Loucy (cell line): ENCODE results near the gene SH3TC2.

Experiments
- H2AFZ ChIP-seq: fragments of 200-600 bp; sonication (generic); 2 replicates; pipeline ENCODE4 v1.6.0; 2016; ENCODE audit warnings: antibody characterized with exemption, mild to moderate bottlenecking, low read length, moderate library complexity
- H3F3A ChIP-seq: fragments of 200-600 bp; 2 replicates; pipeline ENCODE4 v1.6.0; 2016; ENCODE audit warnings: antibody characterized with exemption, low read depth, mild to moderate bottlenecking
- H3K27me3 ChIP-seq: fragments of 200-600 bp; sonication (generic); 2 replicates; pipeline ENCODE4 v1.6.1; 2014; ENCODE audit warnings: low read length, mild to moderate bottlenecking; ENCODE audit not compliant: insufficient read depth, poor library complexity, severe bottlenecking
- H3K36me3 ChIP-seq: fragments of 200-600 bp; sonication (generic); 2 replicates; pipeline ENCODE4 v1.6.1; 2016; ENCODE audit warnings: low read length; ENCODE audit not compliant: insufficient read depth
- H3K4me1 ChIP-seq: fragments of 200-600 bp; sonication (generic); 2 replicates; pipeline ENCODE4 v1.5.1; 2014; ENCODE audit warnings: low read length, mild to moderate bottlenecking; ENCODE audit not compliant: insufficient read depth, poor library complexity, severe bottlenecking
- H3K4me2 ChIP-seq: fragments of 200-600 bp; sonication (generic); 2 replicates; pipeline ENCODE4 v1.6.0; 2014; ENCODE audit warnings: antibody characterized with exemption, low read length, low read depth, mild to moderate bottlenecking; ENCODE audit not compliant: poor library complexity, severe bottlenecking
- H3K4me3 ChIP-seq: fragments of 200-600 bp; sonication (generic); 2 replicates; pipeline ENCODE4 v1.5.1; 2014; ENCODE audit warnings: low read length, mild to moderate bottlenecking, mixed read lengths; ENCODE audit not compliant: poor library complexity, severe bottlenecking
- H3K79me2 ChIP-seq: fragments of 200-600 bp; sonication (generic); 2 replicates; pipeline ENCODE4 v1.6.1; 2014; ENCODE audit warnings: low read length; ENCODE audit not compliant: insufficient read depth
- H3K9ac ChIP-seq: fragments of 200-600 bp; sonication (generic); 2 replicates; pipeline ENCODE4 v1.6.0; 2014; ENCODE audit warnings: mild to moderate bottlenecking, low read depth, low read length, moderate library complexity; ENCODE audit not compliant: poor library complexity, severe bottlenecking
- H3K9me2 ChIP-seq: fragments of 200-600 bp; sonication (generic); replicated peaks from 2 replicates; pipeline ENCODE4 v1.6.1; 2016; ENCODE audit warnings: low read depth, low read length, mixed read lengths
- H3K9me3 ChIP-seq: fragments of 200-600 bp; sonication (generic); 2 replicates; pipeline ENCODE4 v1.6.1; 2014; ENCODE audit warnings: mild to moderate bottlenecking, antibody characterized with exemption, low read length, low read depth; ENCODE audit not compliant: insufficient read depth
- H4K20me1 ChIP-seq: fragments of 200-600 bp; sonication (generic); 2 replicates; pipeline ENCODE4 v1.6.0; 2014; ENCODE audit warnings: antibody characterized with exemption, low read length, mild to moderate bottlenecking; ENCODE audit not compliant: insufficient read depth, poor library complexity, severe bottlenecking
- EZH2phosphoT487 ChIP-seq: fragments of 200-600 bp; IDR thresholded peaks from 2 replicates; pipeline ENCODE4 v1.6.1; 2018; ENCODE audit warnings: antibody characterized with exemption, mild to moderate bottlenecking, moderate library complexity, borderline replicate concordance
- TF ChIP-seq, protein P1 (sequence below): fragments of 200-600 bp; sonication (generic); conservative IDR thresholded peaks from 2 replicates; pipeline ENCODE4 v1.5.1; 2014; ENCODE audit warnings: mild to moderate bottlenecking, antibody characterized with exemption, low read length

SH3TC2 gene

DNA sequence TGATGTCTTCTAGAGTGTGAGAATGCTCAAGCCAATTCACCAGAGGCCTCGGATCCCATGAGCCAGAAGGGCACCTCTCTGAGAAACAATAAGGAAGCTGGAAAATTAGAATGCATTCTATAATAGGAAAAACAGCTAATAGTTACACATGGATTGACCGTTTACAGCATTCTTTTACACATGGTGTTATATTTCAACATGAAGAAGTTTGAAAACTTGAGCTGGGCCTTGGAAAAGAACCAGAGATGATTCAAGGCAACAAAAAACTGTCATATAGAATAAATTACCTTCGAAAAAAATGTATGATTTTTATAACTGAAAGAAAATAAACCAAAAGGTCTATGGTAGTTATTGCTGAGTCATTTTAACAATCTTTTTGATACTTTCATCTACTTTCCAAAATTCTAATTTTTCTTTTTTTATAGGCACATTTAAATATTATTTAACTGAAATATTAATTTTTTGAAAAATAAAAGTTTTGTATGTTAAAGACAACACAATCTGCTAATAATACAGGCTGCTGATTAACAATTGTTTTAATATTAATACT lies 6.2 kb downstream of the SH3TC2 start:
- Histone ChIP-seq H3K9ac (no peak overlapping the region), H3K27me3 (no peaks in the 10 kb centered on the region), H3F3A (no peaks in the 10 kb centered on the region), H3K4me1 (peaks cover 26% of the 10 kb centered on the region), H2AFZ (no peak overlapping the region), H3K9me3 (peaks cover 2% of the 10 kb centered on the region; the same call in 1 of the 2 replicates), H3K36me3 (no peaks in the 10 kb centered on the region), H3K4me2 (no peak overlapping the region), H3K79me2 (no peaks in the 10 kb centered on the region), H4K20me1 (no peaks in the 10 kb centered on the region), H3K4me3 (no peak overlapping the region), H3K9me2 (no peaks in the 10 kb centered on the region)
- TF ChIP-seq, protein P1, sequence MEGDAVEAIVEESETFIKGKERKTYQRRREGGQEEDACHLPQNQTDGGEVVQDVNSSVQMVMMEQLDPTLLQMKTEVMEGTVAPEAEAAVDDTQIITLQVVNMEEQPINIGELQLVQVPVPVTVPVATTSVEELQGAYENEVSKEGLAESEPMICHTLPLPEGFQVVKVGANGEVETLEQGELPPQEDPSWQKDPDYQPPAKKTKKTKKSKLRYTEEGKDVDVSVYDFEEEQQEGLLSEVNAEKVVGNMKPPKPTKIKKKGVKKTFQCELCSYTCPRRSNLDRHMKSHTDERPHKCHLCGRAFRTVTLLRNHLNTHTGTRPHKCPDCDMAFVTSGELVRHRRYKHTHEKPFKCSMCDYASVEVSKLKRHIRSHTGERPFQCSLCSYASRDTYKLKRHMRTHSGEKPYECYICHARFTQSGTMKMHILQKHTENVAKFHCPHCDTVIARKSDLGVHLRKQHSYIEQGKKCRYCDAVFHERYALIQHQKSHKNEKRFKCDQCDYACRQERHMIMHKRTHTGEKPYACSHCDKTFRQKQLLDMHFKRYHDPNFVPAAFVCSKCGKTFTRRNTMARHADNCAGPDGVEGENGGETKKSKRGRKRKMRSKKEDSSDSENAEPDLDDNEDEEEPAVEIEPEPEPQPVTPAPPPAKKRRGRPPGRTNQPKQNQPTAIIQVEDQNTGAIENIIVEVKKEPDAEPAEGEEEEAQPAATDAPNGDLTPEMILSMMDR: no peak
- TF ChIP-seq EZH2phosphoT487: no peak

- Histone ChIP-seq H3K27me3 (no peaks in the 10 kb centered on the region), H3F3A (no peaks in the 10 kb centered on the region)
- no peak for TF ChIP-seq EZH2phosphoT487
- TF ChIP-seq, protein P1: no peak
Measured at GRCh38 chr5:149054416-149054815, 8.4 kb downstream of the SH3TC2 start.

GRCh38 chr5:149053072-149053695 lies 9.7 kb downstream of the SH3TC2 start:
- H3K9ac ChIP-seq: no peak overlapping the region

More at GRCh38 chr5:149054416-149054815, 8.4 kb downstream of the SH3TC2 start:
- Histone ChIP-seq H3K9ac (no peak overlapping the region), H4K20me1 (no peaks in the 10 kb centered on the region), H3K79me2 (no peaks in the 10 kb centered on the region), H3K9me3 (peaks cover 2% of the 10 kb centered on the region; the same call in 1 of the 2 replicates), H3K4me3 (no peak overlapping the region), H3K36me3 (no peaks in the 10 kb centered on the region), H3K9me2 (no peaks in the 10 kb centered on the region), H2AFZ (no peak overlapping the region), H3K4me2 (no peak overlapping the region), H3K4me1 (peaks cover 6% of the 10 kb centered on the region)

More at GRCh38 chr5:149053072-149053695, 9.7 kb downstream of the SH3TC2 start:
- Histone ChIP-seq H3K27me3 (no peaks in the 10 kb centered on the region), H3K4me3 (no peak overlapping the region), H4K20me1 (no peaks in the 10 kb centered on the region), H3K4me2 (no peak overlapping the region), H3K36me3 (no peaks in the 10 kb centered on the region), H3F3A (no peaks in the 10 kb centered on the region), H3K9me2 (no peaks in the 10 kb centered on the region), H2AFZ (no peak overlapping the region), H3K4me1 (peaks cover 6% of the 10 kb centered on the region), H3K9me3 (peaks cover under 1% of the 10 kb centered on the region; the same call in 1 of the 2 replicates), H3K79me2 (no peaks in the 10 kb centered on the region)
- no peak for TF ChIP-seq EZH2phosphoT487
- TF ChIP-seq, protein P1: no peak
